GM18498 (cell line): ENCODE measurements around the gene HOXC9.

Source experiments
- ATAC-seq: cut with Tn5 transposase; IDR thresholded peaks from one replicate; pipeline ENCODE4 v1.9.1; 2021; ENCODE audit warnings: mild to moderate bottlenecking, moderate library complexity; ENCODE audit not compliant: unreplicated experiment

The HOXC9 gene

GRCh38 chr12:53986686-53987483 lies 13.1 kb upstream of the HOXC9 start:
- ATAC-seq = no peak

GRCh38 chr12:53987787-53988230 lies 12.2 kb upstream of the HOXC9 start:
- ATAC-seq = no peak

- no peak for ATAC-seq
These were observed 11.3 kb upstream of the HOXC9 start for GRCh38 chr12:53988541-53989226.

- no peak for ATAC-seq
These were observed 10.5 kb upstream of the HOXC9 start for GRCh38 chr12:53989227-53990113.

GRCh38 chr12:53990311-53991076 lies 9.5 kb upstream of the HOXC9 start:
- no peak for ATAC-seq

GRCh38 chr12:53991077-53991460 lies 8.9 kb upstream of the HOXC9 start:
- no peak for ATAC-seq

GRCh38 chr12:53992377-53992889 lies 7.5 kb upstream of the HOXC9 start:
- ATAC-seq = no peak

GRCh38 chr12:53993162-53994008 lies 6.6 kb upstream of the HOXC9 start:
- ATAC-seq = no peak

GRCh38 chr12:53994009-53994263 lies 6.0 kb upstream of the HOXC9 start:
- no peak for ATAC-seq

GRCh38 chr12:53994264-53995001 lies 5.5 kb upstream of the HOXC9 start:
- ATAC-seq = no peak

- no peak for ATAC-seq
These were observed 5.0 kb upstream of the HOXC9 start for GRCh38 chr12:53995002-53995377.

GRCh38 chr12:53995378-53996239 lies 4.4 kb upstream of the HOXC9 start:
- ATAC-seq = no peak

- ATAC-seq = no peak
These were observed 3.4 kb upstream of the HOXC9 start for GRCh38 chr12:53996240-53997203.

GRCh38 chr12:53997204-53998109 lies 2.5 kb upstream of the HOXC9 start:
- no peak for ATAC-seq

- ATAC-seq = no peak
These were observed 1.7 kb upstream of the HOXC9 start for GRCh38 chr12:53998110-53998899.
